Spleen (tissue), 11 donors: ENCODE data around the gene GAD1. TPM values are rescaled to one million over a fixed set of nuclear protein-coding genes. Genes with fewer than 3 reads are reported as not detected.

ENCODE experiments used
- DNase-seq: peaks from one replicate; pipeline ENCODE4 v3.0.0-alpha.2; 2020
- H3K27ac ChIP-seq, 8 donors: fragments of 200-600 bp; sonication (generic) in 7 of 8; 1 replicate in 4 of 8; 2 replicates in 4 of 8; pipeline versions ENCODE4 v1.5.0 to v1.8.0; 2016 to 2021; ENCODE audit warnings: inconsistent platforms in 4 of 8, mild to moderate bottlenecking in 4 of 8, moderate library complexity in 1 of 8
- H3K27me3 ChIP-seq, 7 donors: fragments of 200-600 bp; sonication (generic) in 6 of 7; replicated peaks in 1 of 7; 1 replicate in 4 of 7; 2 replicates in 3 of 7; pipeline versions ENCODE4 v1.5.0 to v1.8.0; 2016 to 2021; ENCODE audit warnings: inconsistent platforms in 3 of 7, mild to moderate bottlenecking in 1 of 7
- H3K36me3 ChIP-seq, 6 donors: fragments of 200-600 bp; sonication (generic) in 5 of 6; 1 replicate in 4 of 6; 2 replicates in 2 of 6; pipeline versions ENCODE4 v1.5.0 to v1.8.0; 2016 to 2021; ENCODE audit warnings: inconsistent platforms in 2 of 6
- H3K4me1 ChIP-seq, 6 donors: fragments of 200-600 bp; sonication (generic) in 5 of 6; 1 replicate in 3 of 6; 2 replicates in 3 of 6; pipeline versions ENCODE4 v1.5.0 to v1.8.0; 2016 to 2021; ENCODE audit warnings: inconsistent platforms in 3 of 6
- H3K4me3 ChIP-seq, 8 donors: fragments of 200-600 bp; sonication (generic) in 7 of 8; 1 replicate in 4 of 8; 2 replicates in 4 of 8; pipeline versions ENCODE4 v1.5.0 to v1.8.0; 2016 to 2021; ENCODE audit warnings: inconsistent platforms in 4 of 8, mild to moderate bottlenecking in 4 of 8, moderate library complexity in 2 of 8
- H3K9me3 ChIP-seq, 8 donors: fragments of 200-600 bp; sonication (generic) in 7 of 8; 1 replicate in 4 of 8; 2 replicates in 4 of 8; pipeline versions ENCODE4 v1.5.0 to v1.8.0; 2016 to 2021; ENCODE audit warnings: inconsistent platforms in 4 of 8
- POLR2A ChIP-seq, 3 donors: fragments of 450-650 bp; IDR thresholded peaks; one replicate each; pipeline ENCODE4 v1.5.1; 2017; ENCODE audit warnings: antibody characterized with exemption in 3 of 3, mild to moderate bottlenecking in 1 of 3
- POLR2AphosphoS5 ChIP-seq, 3 donors: sonication (generic); formaldehyde crosslinking; IDR thresholded peaks; one replicate each; pipeline ENCODE4 v1.5.1; 2017; ENCODE audit warnings: antibody characterized with exemption in 3 of 3
- WGBS, 5 donors: extraction: QIAGEN DNeasy Blood & Tissue Kit in 3 of 5; methylation state at CpG; one replicate each; pipeline versions ENCODE4 v1.1.5 to v1.1.7; 2013 to 2018; 5-methylcytosine and 5-hydroxymethylcytosine counted together
- intact Hi-C: fragments of 100-400 bp; cut with DNase I; formaldehyde crosslinking; loops from one replicate; pipeline ENCODE4 v1.15.0; 2023; ENCODE audit warnings: low total_unique reads
- polyA plus RNA-seq, 3 donors: library from polyadenylated mRNA; stranded (reverse); fragments of 200-250 nt; gene quantifications; one replicate each; pipeline ENCODE4 v1.2.1, GENCODE V29; 2013
- small RNA-seq, 4 donors: library from RNA; depleted of rRNA; stranded (forward); fragments of <200 nt; gene quantifications; one replicate each; pipeline ENCODE3, GENCODE V24; 2016
- total RNA-seq, 7 donors: library from RNA; depleted of rRNA in 3 of 7; stranded (reverse); fragments of >200 nt in 3 of 7; fragmentation: NEBNext Ultra II Directional in 4 of 7; extraction: Animal tissue kit (Norgen Biotek cat#: 25700) in 4 of 7; gene quantifications; one replicate each; pipeline versions ENCODE4 v1.1.0 to v1.2.1, GENCODE V29; 2016 to 2021
- TF ChIP-seq, protein P1 (sequence below), 11 experiments: fragments of 200-600 bp in 7 of 11; fragments of 450-650 bp in 4 of 11; sonication (generic) in 4 of 11; IDR thresholded peaks in 8 of 11; conservative IDR thresholded peaks in 3 of 11; 1 replicate in 7 of 11; 2 replicates in 4 of 11; pipeline versions ENCODE4 v1.4.0 to v1.8.0; 2016 to 2021; ENCODE audit warnings: antibody characterized with exemption in 11 of 11, inconsistent platforms in 4 of 11, mild to moderate bottlenecking in 1 of 11
- donor health status: healthy with polysubstance abuse.
- donor health status: DM: no; HTN: no; CAD: no; lungs with moderate emphysema.
- donor health status: DM: no; HTN: no; CAD: no.
- donor health status: Bipolar disorder and iron deficiency.
- donor health status: healthy.
- donor health status: DM: no; HTN: no; CAD: no.
- donor health status: DM: yes; HTN: yes; CAD: no.

Gene GAD1
- total and polyA plus RNA-seq, 10 donors, result 0.08 to 1.4 (median 0.16) TPM; not detected in 3

DNA sequence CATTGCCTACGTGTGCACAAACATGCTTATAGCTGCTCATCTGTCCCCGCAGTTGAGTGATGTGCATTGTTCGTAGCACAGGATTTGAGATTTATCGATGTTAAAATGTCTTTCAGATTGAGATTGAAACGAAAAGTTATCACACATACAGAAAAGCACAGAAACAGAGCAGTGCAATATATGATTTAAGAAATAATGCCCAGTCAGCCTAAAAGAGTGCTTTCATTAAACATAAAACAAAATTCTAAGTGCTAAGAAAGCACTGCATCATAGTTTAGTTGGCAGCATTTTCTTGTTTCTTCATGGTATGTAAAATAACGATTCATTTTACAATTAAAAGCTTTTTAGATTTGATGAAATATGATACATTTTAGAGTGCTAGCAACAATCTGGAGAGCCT lies 80.4 kb downstream of the GAD1 start:
- Histone ChIP-seq H3K4me1 (no peaks in the 10 kb centered on the region), H3K27ac (no peak overlapping the region), H3K36me3 (no peaks in the 10 kb centered on the region), H3K9me3 (no peaks in the 10 kb centered on the region), H3K4me3 (no peak overlapping the region), H3K27me3 (no peaks in the 10 kb centered on the region)
- intact Hi-C loops, result no loop called here
- no peak for DNase-seq
- TF ChIP-seq POLR2AphosphoS5 (IDR thresholded peaks at IDR 0.05) (no peak), POLR2A (IDR thresholded peaks at IDR 0.05) (no peak)
- TF ChIP-seq, protein P1, sequence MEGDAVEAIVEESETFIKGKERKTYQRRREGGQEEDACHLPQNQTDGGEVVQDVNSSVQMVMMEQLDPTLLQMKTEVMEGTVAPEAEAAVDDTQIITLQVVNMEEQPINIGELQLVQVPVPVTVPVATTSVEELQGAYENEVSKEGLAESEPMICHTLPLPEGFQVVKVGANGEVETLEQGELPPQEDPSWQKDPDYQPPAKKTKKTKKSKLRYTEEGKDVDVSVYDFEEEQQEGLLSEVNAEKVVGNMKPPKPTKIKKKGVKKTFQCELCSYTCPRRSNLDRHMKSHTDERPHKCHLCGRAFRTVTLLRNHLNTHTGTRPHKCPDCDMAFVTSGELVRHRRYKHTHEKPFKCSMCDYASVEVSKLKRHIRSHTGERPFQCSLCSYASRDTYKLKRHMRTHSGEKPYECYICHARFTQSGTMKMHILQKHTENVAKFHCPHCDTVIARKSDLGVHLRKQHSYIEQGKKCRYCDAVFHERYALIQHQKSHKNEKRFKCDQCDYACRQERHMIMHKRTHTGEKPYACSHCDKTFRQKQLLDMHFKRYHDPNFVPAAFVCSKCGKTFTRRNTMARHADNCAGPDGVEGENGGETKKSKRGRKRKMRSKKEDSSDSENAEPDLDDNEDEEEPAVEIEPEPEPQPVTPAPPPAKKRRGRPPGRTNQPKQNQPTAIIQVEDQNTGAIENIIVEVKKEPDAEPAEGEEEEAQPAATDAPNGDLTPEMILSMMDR (IDR thresholded peaks at IDR 0.05 in 8 of 11, conservative IDR thresholded peaks at IDR 0.05 in 3 of 11), result no peak
- 88 to 95% (median 92%) methylated on average over 6 of the region's 6 CpGs for WGBS, 5 donors

DNA sequence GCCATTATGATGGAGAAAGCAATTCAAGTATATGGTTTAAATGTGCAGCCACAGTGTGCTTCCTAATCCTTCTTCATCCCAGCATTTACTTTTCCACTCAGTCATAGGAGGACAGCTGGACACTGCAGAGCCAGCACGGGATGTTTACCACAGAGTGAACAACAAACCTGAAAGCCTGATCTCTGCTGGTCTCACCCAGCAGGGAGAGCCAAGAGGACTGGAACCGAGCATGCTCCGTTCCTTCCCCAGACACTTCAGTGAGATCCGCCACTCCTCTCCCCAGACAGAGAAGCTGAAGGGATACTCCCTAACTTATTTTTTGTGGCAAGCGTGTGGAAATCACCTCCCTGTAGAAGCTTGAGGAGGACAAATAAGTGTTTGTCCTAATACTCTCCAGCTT lies 89.2 kb downstream of the GAD1 start:
- H3K4me3 ChIP-seq, result no peak overlapping the region
- WGBS, 5 donors, result 57 to 77% (median 74%) methylated on average over 5 of the region's 5 CpGs
- no peak for DNase-seq
- peaks cover 9 to 37% (median 31%) of the 10 kb centered on the region in 8 donors for H3K9me3 ChIP-seq
- no peaks in the 10 kb centered on the region for H3K36me3 ChIP-seq
- H3K27me3 ChIP-seq, result peaks cover 0 to 5% (median 0%) of the 10 kb centered on the region in 7 donors
- no peak overlapping the region for H3K27ac ChIP-seq
- intact Hi-C loops, result no loop called here
- H3K4me1 ChIP-seq, result no peaks in the 10 kb centered on the region
- no peak for TF ChIP-seq POLR2A (IDR thresholded peaks at IDR 0.05)

Small RNA genes within 50 kb of the gene (small RNA-seq; reads per million reads assigned to genes)
- gene RF00019, result 0 reads per million in 4 donors

Other genes with a start within 250 kb of the GAD1 start
- gene SP5, start 101.5 kb upstream of the GAD1 start, total RNA-seq, result not detected
- under 1 TPM in 2 of 3 donors, not detected in 1; 0.06 to 0.20 TPM for gene SP5, start 101.5 kb upstream of the GAD1 start, polyA plus RNA-seq
- not detected for gene ERICH2, start 46.5 kb upstream of the GAD1 start, total RNA-seq
- gene ERICH2, start 46.5 kb upstream of the GAD1 start, polyA plus RNA-seq, result under 1 TPM in 1 of 3 donors, not detected in 2; 0.14 TPM
- gene GORASP2, start 112.4 kb downstream of the GAD1 start, total RNA-seq, result 10 to 100 TPM; 44.7 to 57.5 (median 55.6) TPM
- gene GORASP2, start 112.4 kb downstream of the GAD1 start, polyA plus RNA-seq, result 10 to 100 TPM; 17.3 to 31.4 (median 22.2) TPM